HG02588 (cell line): Measurements from ENCODE around the gene RGS3.

Source experiments
- ATAC-seq: cut with Tn5 transposase; IDR thresholded peaks from one replicate; pipeline ENCODE4 v1.9.1; 2021; ENCODE audit warnings: mild to moderate bottlenecking, moderate library complexity; ENCODE audit not compliant: unreplicated experiment

Gene RGS3

GRCh38 chr9:113582698-113583200 is 119.2 kb downstream of the RGS3 start:
- no peak for ATAC-seq

- ATAC-seq = no peak
Measured at GRCh38 chr9:113583511-113584427, 120.2 kb downstream of the RGS3 start.

- no peak for ATAC-seq
Measured at GRCh38 chr9:113584428-113585084, 121.0 kb downstream of the RGS3 start.

GRCh38 chr9:113585085-113585442 is 121.5 kb downstream of the RGS3 start:
- no peak for ATAC-seq

- no peak for ATAC-seq
Measured at GRCh38 chr9:113585555-113585954, 122.0 kb downstream of the RGS3 start.

GRCh38 chr9:113587471-113588031 is 124.0 kb downstream of the RGS3 start:
- ATAC-seq = no peak

GRCh38 chr9:113588242-113588810 is 124.8 kb downstream of the RGS3 start:
- no peak for ATAC-seq

GRCh38 chr9:113588936-113589335 is 125.4 kb downstream of the RGS3 start:
- ATAC-seq = no peak

GRCh38 chr9:113589407-113589806 is 125.9 kb downstream of the RGS3 start:
- ATAC-seq = no peak

GRCh38 chr9:113589890-113590289 is 126.4 kb downstream of the RGS3 start:
- no peak for ATAC-seq

- ATAC-seq = no peak
Measured at GRCh38 chr9:113590389-113590788, 126.9 kb downstream of the RGS3 start.

- peak; percentile 37 for ATAC-seq
Measured at GRCh38 chr9:113590991-113591898, 127.7 kb downstream of the RGS3 start.

- peak; percentile 3 for ATAC-seq
Measured at GRCh38 chr9:113591899-113592625, 128.5 kb downstream of the RGS3 start.

GRCh38 chr9:113592876-113593575 is 129.5 kb downstream of the RGS3 start:
- ATAC-seq = no peak

GRCh38 chr9:113593682-113594281 is 130.3 kb downstream of the RGS3 start:
- ATAC-seq = peak; percentile 74

- no peak for ATAC-seq
Measured at GRCh38 chr9:113594484-113595299, 131.2 kb downstream of the RGS3 start.

- ATAC-seq = no peak
Measured at GRCh38 chr9:113596616-113597320, 133.2 kb downstream of the RGS3 start.
